A549 (cell line): ENCODE measurements around the gene KRTAP10-8.

Experiments
- CHD4 ChIP-seq: fragments of 200-600 bp; sonication (generic); IDR thresholded peaks from 2 replicates; pipeline ENCODE4 v1.6.1; 2016; ENCODE audit warnings: antibody characterized with exemption, mild to moderate bottlenecking, borderline replicate concordance
- CTCF ChIP-seq: fragments of >200 bp; sonication (Bioruptor Twin); formaldehyde crosslinking; IDR thresholded peaks from 3 replicates; pipeline ENCODE4 v1.5.1; 2016
- POLR2A ChIP-seq: IDR thresholded peaks from 2 replicates; pipeline ENCODE4 v1.6.1; 2012; ENCODE audit warnings: mild to moderate bottlenecking, low read length
- RAD21 ChIP-seq, 2 experiments: fragments of >200 bp in 1 of 2; sonication (Bioruptor Twin) in 1 of 2; formaldehyde crosslinking in 1 of 2; IDR thresholded peaks in 1 of 2; conservative IDR thresholded peaks in 1 of 2; 2 replicates in 1 of 2; 3 replicates in 1 of 2; pipeline ENCODE4 v1.6.1; 2012 to 2018; ENCODE audit warnings: inconsistent platforms in 1 of 2
- REST ChIP-seq: fragments of 200-600 bp; sonication (generic); IDR thresholded peaks from 2 replicates; pipeline ENCODE4 v1.6.1; 2016; ENCODE audit warnings: antibody characterized with exemption, mild to moderate bottlenecking, moderate library complexity
- TF ChIP-seq, protein P1 (sequence below): IDR thresholded peaks from 2 replicates; pipeline ENCODE4 v1.6.1; 2012
- TF ChIP-seq, protein P2 (sequence below): IDR thresholded peaks from 2 replicates; pipeline ENCODE4 v1.6.1; 2012; ENCODE audit warnings: low read depth, borderline replicate concordance

DNA sequence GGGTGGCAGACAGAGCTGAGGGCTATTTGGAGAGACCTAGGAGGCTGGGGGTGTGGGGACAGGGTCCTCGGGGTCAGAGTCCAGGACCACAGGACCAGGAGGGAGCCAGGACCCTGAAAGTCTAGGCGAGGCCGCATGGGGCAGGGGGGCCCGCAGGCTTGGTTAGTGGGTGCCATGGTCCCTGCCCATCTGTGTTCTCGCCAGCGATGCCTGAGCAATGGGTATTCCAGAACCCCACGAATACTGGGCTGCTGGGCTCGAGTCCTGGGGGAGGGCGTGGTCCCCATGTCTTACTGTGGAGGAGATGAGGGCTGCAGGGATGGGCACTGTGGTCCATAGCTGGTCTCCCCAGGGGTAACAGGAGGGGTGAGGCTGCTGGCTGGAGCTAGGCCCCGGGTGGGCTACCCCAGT, 21.6 kb upstream of the KRTAP10-8 start:
- TF ChIP-seq CTCF (no peak), RAD21 (conservative IDR thresholded peaks at IDR 0.05 in 1 of 2, IDR thresholded peaks at IDR 0.05 in 1 of 2) (no peak), REST (no peak), POLR2A (no peak), CHD4 (no peak)
- TF ChIP-seq, protein P1, sequence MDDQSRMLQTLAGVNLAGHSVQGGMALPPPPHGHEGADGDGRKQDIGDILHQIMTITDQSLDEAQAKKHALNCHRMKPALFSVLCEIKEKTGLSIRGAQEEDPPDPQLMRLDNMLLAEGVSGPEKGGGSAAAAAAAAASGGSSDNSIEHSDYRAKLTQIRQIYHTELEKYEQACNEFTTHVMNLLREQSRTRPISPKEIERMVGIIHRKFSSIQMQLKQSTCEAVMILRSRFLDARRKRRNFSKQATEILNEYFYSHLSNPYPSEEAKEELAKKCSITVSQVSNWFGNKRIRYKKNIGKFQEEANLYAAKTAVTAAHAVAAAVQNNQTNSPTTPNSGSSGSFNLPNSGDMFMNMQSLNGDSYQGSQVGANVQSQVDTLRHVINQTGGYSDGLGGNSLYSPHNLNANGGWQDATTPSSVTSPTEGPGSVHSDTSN = no peak
- TF ChIP-seq, protein P2, sequence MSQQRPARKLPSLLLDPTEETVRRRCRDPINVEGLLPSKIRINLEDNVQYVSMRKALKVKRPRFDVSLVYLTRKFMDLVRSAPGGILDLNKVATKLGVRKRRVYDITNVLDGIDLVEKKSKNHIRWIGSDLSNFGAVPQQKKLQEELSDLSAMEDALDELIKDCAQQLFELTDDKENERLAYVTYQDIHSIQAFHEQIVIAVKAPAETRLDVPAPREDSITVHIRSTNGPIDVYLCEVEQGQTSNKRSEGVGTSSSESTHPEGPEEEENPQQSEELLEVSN = no peak
